Ovary (tissue), 9 donors: ENCODE measurements around the gene NRAP. TPM values are rescaled to one million over a fixed set of nuclear protein-coding genes. Genes with fewer than 3 reads are reported as not detected.

Experiments used
- DNase-seq, 5 donors: peaks; one replicate each; pipeline ENCODE4 v3.0.0-alpha.2; 2019 to 2020
- H3K27ac ChIP-seq, 2 donors: fragments of 200-600 bp; one replicate each; pipeline versions ENCODE4 v1.5.1 to v1.8.0; 2019 to 2022
- H3K27me3 ChIP-seq: fragments of 200-600 bp; one replicate; pipeline ENCODE4 v1.8.0; 2022
- H3K36me3 ChIP-seq: fragments of 200-600 bp; sonication (generic); one replicate; pipeline ENCODE4 v1.5.1; 2019
- H3K4me1 ChIP-seq: one replicate; pipeline ENCODE4 v1.8.1; 2013; ENCODE audit warnings: mild to moderate bottlenecking, moderate library complexity; ENCODE audit not compliant: insufficient read depth
- H3K4me3 ChIP-seq: fragments of 200-600 bp; sonication (generic); one replicate; pipeline ENCODE4 v1.5.1; 2017
- H3K9me3 ChIP-seq, 2 donors: fragments of 200-600 bp in 1 of 2; sonication (generic) in 1 of 2; one replicate each; pipeline versions ENCODE4 v1.5.1 to v1.8.1; 2013 to 2019; ENCODE audit warnings: mild to moderate bottlenecking in 1 of 2, moderate library complexity in 1 of 2
- EP300 ChIP-seq: sonication (generic); formaldehyde crosslinking; IDR thresholded peaks from one replicate; pipeline ENCODE4 v1.6.1; 2017; ENCODE audit warnings: antibody characterized with exemption
- POLR2A ChIP-seq: fragments of 450-650 bp; IDR thresholded peaks from one replicate; pipeline ENCODE4 v1.6.1; 2017; ENCODE audit warnings: antibody characterized with exemption, mild to moderate bottlenecking, moderate library complexity
- WGBS, 3 donors: extraction: QIAGEN DNeasy Blood & Tissue Kit in 1 of 3; methylation state at CpG; one replicate each; pipeline versions ENCODE4 v1.1.5 to v1.1.7; 2013 to 2017; 5-methylcytosine and 5-hydroxymethylcytosine counted together
- intact Hi-C, 4 donors: fragments of 100-400 bp; cut with DNase I; formaldehyde crosslinking; loops; one replicate each; pipeline versions ENCODE4 v1.11.0 to v1.15.1; 2022 to 2023
- polyA plus RNA-seq, 2 donors: library from polyadenylated mRNA; stranded (reverse); fragments of 200-250 nt in 1 of 2; fragments of 350-450 nt in 1 of 2; fragmentation: Illumina TruSeq in 1 of 2; extraction: RNeasy Lipid Tissue Mini Kit (QIAGEN cat#74804) in 1 of 2; gene quantifications; one replicate each; pipeline ENCODE4 v1.2.3, GENCODE V29; 2013 to 2014
- total RNA-seq, 7 donors: library from RNA; depleted of rRNA in 2 of 7; stranded (reverse); fragments of >200 nt in 2 of 7; fragmentation: NEBNext Ultra II Directional in 3 of 7; extraction: Animal tissue kit (Norgen Biotek cat#: 25700) in 3 of 7; gene quantifications; one replicate each; pipeline versions ENCODE4 v1.1.0 to v1.2.4, GENCODE V29; 2016 to 2023
- TF ChIP-seq, protein P1 (sequence below), 3 donors: fragments of 450-650 bp in 2 of 3; fragments of 200-600 bp in 1 of 3; IDR thresholded peaks; one replicate each; pipeline versions ENCODE4 v1.5.1 to v1.8.0; 2016 to 2022; ENCODE audit warnings: antibody characterized with exemption in 3 of 3, mild to moderate bottlenecking in 1 of 3
- donor health status: DM: no; HTN: no; CAD: no; lungs with moderate emphysema.
- donor health status: DM: no; HTN: no; CAD: no.
- donor health status: Bipolar disorder and iron deficiency.
- donor health status: DM: yes; HTN: yes; CAD: no.
- donor health status: DM: no; HTN: no; CAD: no.
- donor health status: DM: yes; HTN: yes; CAD: no.

Gene NRAP
- total and polyA plus RNA-seq, 9 donors = 0.02 to 0.25 (median 0.11) TPM; not detected in 2

DNA sequence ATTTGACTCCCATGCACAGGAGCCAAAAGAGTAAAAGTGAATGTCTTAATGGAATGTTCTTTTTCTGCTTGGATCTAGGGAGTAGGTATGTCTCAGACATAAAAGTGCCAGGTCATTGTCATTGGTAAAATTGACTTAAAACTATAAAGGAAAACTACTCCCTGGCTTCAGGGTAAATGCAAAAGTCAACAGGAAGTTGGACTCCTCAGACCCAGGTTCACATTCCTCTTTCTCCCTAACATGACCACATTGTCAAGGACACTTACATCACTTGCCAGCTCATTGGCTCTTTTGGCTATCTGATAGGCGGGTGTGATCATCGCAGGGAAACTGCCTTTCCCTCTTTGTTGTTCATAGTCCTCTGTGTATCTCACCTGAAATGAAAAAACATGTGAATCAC is 13.7 kb downstream of the NRAP start:
- intact Hi-C loops = no loop called here
- Histone ChIP-seq H3K27ac (no peak overlapping the region), H3K36me3 (no peaks in the 10 kb centered on the region), H3K4me1 (no peaks in the 10 kb centered on the region), H3K9me3 (no peaks in the 10 kb centered on the region), H3K4me3 (no peak overlapping the region), H3K27me3 (no peaks in the 10 kb centered on the region)
- no peak for TF ChIP-seq POLR2A
- TF ChIP-seq, protein P1, sequence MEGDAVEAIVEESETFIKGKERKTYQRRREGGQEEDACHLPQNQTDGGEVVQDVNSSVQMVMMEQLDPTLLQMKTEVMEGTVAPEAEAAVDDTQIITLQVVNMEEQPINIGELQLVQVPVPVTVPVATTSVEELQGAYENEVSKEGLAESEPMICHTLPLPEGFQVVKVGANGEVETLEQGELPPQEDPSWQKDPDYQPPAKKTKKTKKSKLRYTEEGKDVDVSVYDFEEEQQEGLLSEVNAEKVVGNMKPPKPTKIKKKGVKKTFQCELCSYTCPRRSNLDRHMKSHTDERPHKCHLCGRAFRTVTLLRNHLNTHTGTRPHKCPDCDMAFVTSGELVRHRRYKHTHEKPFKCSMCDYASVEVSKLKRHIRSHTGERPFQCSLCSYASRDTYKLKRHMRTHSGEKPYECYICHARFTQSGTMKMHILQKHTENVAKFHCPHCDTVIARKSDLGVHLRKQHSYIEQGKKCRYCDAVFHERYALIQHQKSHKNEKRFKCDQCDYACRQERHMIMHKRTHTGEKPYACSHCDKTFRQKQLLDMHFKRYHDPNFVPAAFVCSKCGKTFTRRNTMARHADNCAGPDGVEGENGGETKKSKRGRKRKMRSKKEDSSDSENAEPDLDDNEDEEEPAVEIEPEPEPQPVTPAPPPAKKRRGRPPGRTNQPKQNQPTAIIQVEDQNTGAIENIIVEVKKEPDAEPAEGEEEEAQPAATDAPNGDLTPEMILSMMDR (IDR thresholded peaks at IDR 0.05) = no peak
- no peak for TF ChIP-seq EP300
- WGBS, 3 donors = 90 to 98% (median 91%) methylated on average over 2 of the region's 2 CpGs
- no peak for DNase-seq

DNA sequence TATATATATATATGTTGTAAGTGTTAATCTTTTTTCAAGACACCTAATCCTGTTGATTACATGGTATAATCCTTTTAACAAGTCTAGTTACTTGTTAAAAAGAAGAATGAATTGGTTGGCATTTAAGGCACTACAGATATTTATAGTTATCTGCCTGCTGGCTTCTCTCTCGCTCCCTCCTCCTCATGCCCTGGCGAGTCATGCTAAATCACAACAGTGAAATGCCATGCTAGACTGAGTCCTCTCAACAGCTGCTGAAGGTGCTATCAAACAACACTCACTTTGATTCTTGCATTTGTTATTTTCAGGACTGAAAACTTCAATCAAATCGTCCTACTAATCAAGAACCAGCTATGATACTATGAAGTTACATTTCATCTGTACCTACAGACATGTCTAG is 15.4 kb downstream of the NRAP start:
- H3K4me3 ChIP-seq = no peak overlapping the region
- intact Hi-C loops = no loop called here

DNA sequence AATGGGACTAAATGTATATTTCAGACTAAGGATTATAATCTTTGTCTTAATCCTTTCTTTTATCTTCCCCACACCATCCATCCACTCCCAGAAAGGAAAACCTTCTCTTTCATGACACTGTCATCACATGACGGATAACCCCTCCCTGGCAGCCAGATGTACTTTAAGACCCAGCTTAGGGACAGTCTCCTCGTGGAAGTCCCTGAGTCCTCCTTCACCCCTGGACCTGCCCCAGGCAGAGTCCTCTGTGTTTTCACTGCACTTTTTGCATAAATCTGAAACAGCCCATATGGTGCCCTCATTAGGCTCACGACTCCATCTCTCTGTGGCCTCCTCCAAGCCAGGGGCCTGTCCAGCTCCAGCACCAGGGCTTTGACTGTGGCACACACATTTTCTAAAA is 16.0 kb downstream of the NRAP start:
- Histone ChIP-seq H3K27ac (no peak overlapping the region), H3K9me3 (no peaks in the 10 kb centered on the region), H3K4me3 (no peak overlapping the region), H3K27me3 (no peaks in the 10 kb centered on the region), H3K36me3 (no peaks in the 10 kb centered on the region), H3K4me1 (no peaks in the 10 kb centered on the region)
- intact Hi-C loops = no loop called here
- 49 to 60% (median 57%) methylated on average over 3 of the region's 3 CpGs for WGBS, 3 donors
- no peak for DNase-seq
- TF ChIP-seq POLR2A = no peak
- TF ChIP-seq EP300 = no peak
- TF ChIP-seq, protein P1 (IDR thresholded peaks at IDR 0.05) = no peak

More for the DNA sequence above, 15.4 kb downstream of the NRAP start:
- TF ChIP-seq, protein P1 (IDR thresholded peaks at IDR 0.05) = no peak
- no peak for TF ChIP-seq POLR2A
- no peak for TF ChIP-seq EP300
- H3K36me3 ChIP-seq = no peaks in the 10 kb centered on the region
- 41 to 53% (median 42%) methylated on average over 3 of the region's 3 CpGs for WGBS, 3 donors
- DNase-seq = no peak
- H3K4me1 ChIP-seq = no peaks in the 10 kb centered on the region
- H3K27me3 ChIP-seq = no peaks in the 10 kb centered on the region
- H3K27ac ChIP-seq = no peak overlapping the region
- H3K9me3 ChIP-seq = no peaks in the 10 kb centered on the region

DNA sequence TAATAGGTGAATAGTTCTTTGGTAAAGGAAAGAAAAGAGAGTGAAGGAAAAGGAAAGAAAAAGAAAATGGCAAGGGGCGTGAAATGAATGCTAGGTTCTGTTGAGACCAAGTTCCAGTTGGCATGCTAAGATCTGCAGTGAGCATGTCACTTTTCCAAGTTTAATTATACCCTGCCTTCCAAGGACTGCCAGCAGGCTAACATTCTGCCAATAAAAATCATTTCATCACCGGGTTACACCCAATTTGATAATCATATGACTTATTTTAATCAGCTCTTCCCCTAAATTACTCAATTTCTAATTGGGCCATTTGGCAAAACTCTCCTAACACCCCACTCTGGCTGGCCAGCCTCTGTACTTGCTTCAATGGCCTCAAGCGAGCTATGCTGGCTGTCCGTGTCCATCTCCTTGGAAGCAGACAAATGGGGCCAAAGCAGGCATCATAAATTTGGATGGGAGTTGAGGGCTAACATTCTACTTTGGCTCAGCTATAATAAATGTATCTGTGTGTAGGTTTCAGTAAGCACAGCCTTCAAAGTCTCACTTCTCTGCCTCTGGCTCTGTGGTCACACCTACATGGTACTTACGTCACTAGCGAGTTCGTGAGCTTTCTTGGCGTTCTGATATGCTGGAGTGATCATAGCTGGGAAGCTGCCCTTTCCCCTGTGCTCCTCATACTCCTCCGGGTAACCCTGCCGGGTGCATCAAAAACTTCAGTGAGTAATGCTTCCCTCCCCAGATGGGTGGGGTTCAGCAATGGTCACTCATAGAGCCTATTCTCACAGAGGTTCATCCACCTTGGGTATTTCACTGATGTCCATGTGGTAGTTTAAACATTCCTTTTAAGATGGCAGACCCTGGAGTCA is 17.3 kb downstream of the NRAP start:
- Histone ChIP-seq H3K36me3 (no peaks in the 10 kb centered on the region), H3K27ac (no peak overlapping the region)

More for the DNA sequence above, 17.3 kb downstream of the NRAP start:
- no peak overlapping the region for H3K4me3 ChIP-seq
- H3K27me3 ChIP-seq = no peaks in the 10 kb centered on the region
- no peak for DNase-seq
- TF ChIP-seq, protein P1 (IDR thresholded peaks at IDR 0.05) = no peak
- TF ChIP-seq POLR2A = no peak
- no peak for TF ChIP-seq EP300
- intact Hi-C loops = no loop called here
- no peaks in the 10 kb centered on the region for H3K9me3 ChIP-seq
- 67 to 77% (median 77%) methylated on average over 10 of the region's 10 CpGs for WGBS, 3 donors
- no peaks in the 10 kb centered on the region for H3K4me1 ChIP-seq
